GM13976 (cell line): Measurements from ENCODE around the gene DYNLT2.

ENCODE experiments used
- DNase-seq: peaks from one replicate; pipeline ENCODE4 v3.0.0; 2012; ENCODE audit warnings: low spot score
- in situ Hi-C: fragments of 300-500 bp; cut with MboI; formaldehyde crosslinking; loops from one replicate; pipeline ENCODE4 v1.12.0; 2022; ENCODE audit warnings: low sequenced_read_pairs, mixed read lengths, inconsistent platforms; ENCODE audit not compliant: unreplicated experiment
- TF ChIP-seq, protein P1 (sequence below): IDR thresholded peaks from 2 replicates; pipeline ENCODE4 v1.5.1; 2012; ENCODE audit warnings: borderline replicate concordance, mild to moderate bottlenecking; ENCODE audit not compliant: insufficient read depth; ENCODE audit errors: extremely low read depth, missing control alignments, control extremely low read depth

DYNLT2 gene, protein sequence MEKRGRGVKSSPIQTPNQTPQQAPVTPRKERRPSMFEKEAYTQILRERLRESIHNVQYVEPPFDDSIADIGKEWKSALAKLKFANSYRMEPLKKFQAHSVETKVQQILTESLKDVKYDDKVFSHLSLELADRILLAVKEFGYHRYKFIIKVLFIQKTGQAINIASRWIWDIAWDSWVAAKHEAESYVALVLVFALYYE

GRCh38 chr6:169751242-169752073, at the start of gene DYNLT2, which contains the start of gene ERMARD:
Gene DYNLT2 (minus strand): TSS chr6:169751572. CDS start chr6:169751458, 114 bp downstream.
Gene ERMARD (plus strand): TSS chr6:169751622. CDS start chr6:169751658, 36 bp downstream.
- in situ Hi-C loops, result no loop called here
- TF ChIP-seq, protein P1, sequence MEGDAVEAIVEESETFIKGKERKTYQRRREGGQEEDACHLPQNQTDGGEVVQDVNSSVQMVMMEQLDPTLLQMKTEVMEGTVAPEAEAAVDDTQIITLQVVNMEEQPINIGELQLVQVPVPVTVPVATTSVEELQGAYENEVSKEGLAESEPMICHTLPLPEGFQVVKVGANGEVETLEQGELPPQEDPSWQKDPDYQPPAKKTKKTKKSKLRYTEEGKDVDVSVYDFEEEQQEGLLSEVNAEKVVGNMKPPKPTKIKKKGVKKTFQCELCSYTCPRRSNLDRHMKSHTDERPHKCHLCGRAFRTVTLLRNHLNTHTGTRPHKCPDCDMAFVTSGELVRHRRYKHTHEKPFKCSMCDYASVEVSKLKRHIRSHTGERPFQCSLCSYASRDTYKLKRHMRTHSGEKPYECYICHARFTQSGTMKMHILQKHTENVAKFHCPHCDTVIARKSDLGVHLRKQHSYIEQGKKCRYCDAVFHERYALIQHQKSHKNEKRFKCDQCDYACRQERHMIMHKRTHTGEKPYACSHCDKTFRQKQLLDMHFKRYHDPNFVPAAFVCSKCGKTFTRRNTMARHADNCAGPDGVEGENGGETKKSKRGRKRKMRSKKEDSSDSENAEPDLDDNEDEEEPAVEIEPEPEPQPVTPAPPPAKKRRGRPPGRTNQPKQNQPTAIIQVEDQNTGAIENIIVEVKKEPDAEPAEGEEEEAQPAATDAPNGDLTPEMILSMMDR, result no peak
- peak; percentile 96 for DNase-seq

DNA sequence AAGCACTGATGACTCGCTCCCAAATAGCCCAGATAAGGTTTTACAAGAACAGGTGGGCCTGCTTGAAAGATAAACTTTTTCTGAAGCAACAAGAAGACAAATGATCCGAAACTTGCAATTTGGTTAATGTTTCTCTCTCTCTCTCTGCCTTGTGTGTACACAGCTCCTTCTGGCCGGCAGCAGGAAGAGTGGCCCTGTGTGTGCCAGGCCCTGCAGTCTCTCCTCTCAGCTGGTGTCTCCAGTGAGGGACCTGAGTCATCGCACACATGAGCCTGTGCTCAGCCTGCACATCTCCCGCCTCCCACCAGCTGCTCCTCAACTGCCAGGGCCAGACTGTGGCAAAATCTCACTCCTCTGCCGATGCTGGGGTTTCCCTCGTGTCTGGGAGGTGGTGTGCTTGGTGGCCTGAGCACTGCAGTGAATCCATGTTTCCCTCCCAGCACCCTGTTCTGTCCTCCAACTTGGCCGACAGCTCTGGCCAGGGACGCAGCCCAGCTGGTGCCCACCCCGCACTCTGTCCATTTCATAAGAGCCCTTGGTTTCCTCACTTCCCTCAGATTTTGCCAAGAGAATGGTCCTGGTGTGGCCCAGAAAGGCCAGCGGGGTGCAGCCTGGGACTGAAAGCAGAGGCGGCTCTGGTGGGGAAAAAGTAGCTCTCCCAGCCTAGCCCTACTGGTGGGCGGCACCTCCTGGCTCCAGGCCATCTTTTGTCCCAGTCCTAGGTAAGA, 49.5 kb upstream of the DYNLT2 start:
- TF ChIP-seq, protein P1, result no peak
- in situ Hi-C loops, result no loop called here
- DNase-seq, result no peak

DNA sequence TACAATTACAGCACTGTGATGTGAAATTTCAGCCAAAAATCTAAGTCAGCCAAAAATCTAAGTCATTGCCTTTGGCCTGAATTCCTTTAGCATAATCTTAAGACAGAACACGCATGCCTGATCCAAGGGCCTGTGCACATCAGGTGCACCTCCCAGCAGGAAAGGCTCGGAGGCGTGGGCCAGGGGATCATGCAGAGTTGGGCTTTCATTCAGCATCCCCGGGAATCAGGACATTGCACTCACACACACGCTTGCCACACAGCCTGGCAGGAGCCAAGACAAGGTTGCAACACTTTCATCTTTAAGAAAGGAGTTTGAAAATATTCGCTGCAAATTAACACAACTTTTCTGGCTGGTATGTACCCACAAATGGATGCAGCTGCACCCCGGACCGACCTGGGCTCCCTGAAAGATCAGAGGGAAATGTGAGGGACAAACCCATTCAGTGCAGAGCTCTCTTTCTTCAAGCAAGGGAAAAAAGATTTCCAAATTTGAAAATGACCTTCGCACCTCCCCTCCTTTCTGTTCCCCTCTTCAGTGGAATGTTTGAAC, 48.8 kb upstream of the DYNLT2 start:
- in situ Hi-C loops, result no loop called here

GRCh38 chr6:169799474-169799926, 48.1 kb upstream of the DYNLT2 start:
- in situ Hi-C loops, result no loop called here
- DNase-seq, result no peak
- TF ChIP-seq, protein P1, result no peak

More for the DNA sequence above, 48.8 kb upstream of the DYNLT2 start:
- TF ChIP-seq, protein P1, result no peak
- no peak for DNase-seq

DNA sequence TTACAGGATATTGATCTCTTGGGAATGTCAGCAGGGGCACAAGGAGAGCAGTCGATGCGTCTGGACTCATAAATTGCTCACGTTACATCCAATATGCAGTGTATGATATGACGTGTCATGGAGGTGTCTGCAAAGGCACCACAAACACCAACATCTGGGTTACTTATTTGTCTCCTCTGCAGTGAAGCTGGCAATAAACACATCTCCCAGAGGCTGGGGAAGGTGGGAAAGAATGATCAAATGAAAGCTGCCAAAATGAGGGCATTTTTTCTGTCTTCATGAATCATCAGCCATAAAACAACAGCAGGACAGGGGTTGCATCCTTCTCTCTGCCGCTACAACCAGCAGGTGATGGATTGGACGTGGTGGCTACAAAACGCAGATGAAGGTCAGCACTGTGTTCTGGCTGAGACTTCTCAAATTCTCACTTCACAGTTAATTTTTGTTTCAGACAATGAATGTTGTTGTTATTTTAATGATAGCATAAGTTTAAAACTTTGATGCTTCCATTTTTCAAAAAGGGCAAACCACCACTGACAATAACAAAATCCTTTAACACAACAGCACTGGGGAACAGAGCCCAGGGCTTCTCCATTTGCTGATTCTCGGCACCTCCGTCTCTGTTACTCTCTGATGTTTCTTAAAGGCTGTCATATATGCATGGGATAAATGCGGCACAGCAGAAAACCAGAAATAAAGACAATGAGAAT, 47.5 kb upstream of the DYNLT2 start:
- in situ Hi-C loops, result no loop called here
- DNase-seq, result no peak

More for the DNA sequence above, 47.5 kb upstream of the DYNLT2 start:
- TF ChIP-seq, protein P1, result no peak
